OCI-LY7 (cell line): Measurements from ENCODE around the gene NPLOC4. TPM values are rescaled to one million over a fixed set of nuclear protein-coding genes. Genes with fewer than 3 reads are reported as not detected.
A peak's percentile ranks its signal among the peaks of the same experiment; 100 is the strongest.

ENCODE experiments used
- BruUV-seq: library from RNA; stranded (reverse); fragments of 400-500 nt; replicated peaks from 2 replicates; lab custom pipeline; 2021; lab: Mats Ljungman, UMichigan
- CTCF ChIA-PET: fragments of 300-600 bp; sonication (Branson Sonifier 250); formaldehyde crosslinking; loops from one replicate; lab custom pipeline; 2022; ENCODE audit warnings: antibody characterized with exemption; ENCODE audit not compliant: unreplicated experiment; lab: Charles Lee
- POLR2A ChIA-PET: fragments of 300-600 bp; sonication (Branson Sonifier 250); formaldehyde crosslinking; loops from one replicate; lab custom pipeline; 2022; ENCODE audit warnings: antibody characterized with exemption; lab: Charles Lee
- DNase-seq: peaks from one replicate; pipeline ENCODE4 v3.0.0-alpha.2; 2015; ENCODE audit warnings: low spot score
- H2AFZ ChIP-seq: fragments of 200-600 bp; sonication (generic), shearing (Covaris generic); 2 replicates; pipeline ENCODE4 v1.6.1; 2014; ENCODE audit warnings: mild to moderate bottlenecking, antibody characterized with exemption, low read length, moderate library complexity
- H3K27ac ChIP-seq: fragments of 200-600 bp; sonication (generic); 2 replicates; pipeline ENCODE4 v1.5.1; 2014; ENCODE audit warnings: mixed run types, low read depth, mild to moderate bottlenecking, moderate library complexity, low read length, inconsistent platforms; ENCODE audit not compliant: poor library complexity, severe bottlenecking
- H3K36me3 ChIP-seq: fragments of 200-600 bp; sonication (generic); 2 replicates; pipeline ENCODE4 v1.6.1; 2014; ENCODE audit warnings: mild to moderate bottlenecking, antibody characterized with exemption, low read length, moderate library complexity, mixed read lengths; ENCODE audit not compliant: insufficient read depth
- H3K4me1 ChIP-seq: fragments of 200-600 bp; sonication (generic); 2 replicates; pipeline ENCODE4 v1.5.1; 2014; ENCODE audit warnings: mild to moderate bottlenecking, low read length; ENCODE audit not compliant: insufficient read depth, poor library complexity, severe bottlenecking
- H3K4me2 ChIP-seq: fragments of 200-600 bp; sonication (generic); 2 replicates; pipeline ENCODE4 v1.6.1; 2014; ENCODE audit warnings: mild to moderate bottlenecking, low read length
- H3K4me3 ChIP-seq: fragments of 200-600 bp; sonication (generic); 2 replicates; pipeline ENCODE4 v1.5.1; 2014; ENCODE audit warnings: mild to moderate bottlenecking, low read depth, low read length; ENCODE audit not compliant: poor library complexity, severe bottlenecking
- H3K79me2 ChIP-seq: fragments of 200-600 bp; sonication (generic); 2 replicates; pipeline ENCODE4 v1.6.1; 2016; ENCODE audit warnings: low read depth, mild to moderate bottlenecking, low read length, moderate library complexity, mixed read lengths; ENCODE audit not compliant: insufficient read depth
- H3K9me2 ChIP-seq: fragments of 200-600 bp; sonication (generic); 2 replicates; pipeline ENCODE4 v1.6.1; 2016; ENCODE audit warnings: mild to moderate bottlenecking, low read length, mixed read lengths; ENCODE audit not compliant: insufficient read depth
- H3K9me3 ChIP-seq: fragments of 200-600 bp; sonication (generic); 2 replicates; pipeline ENCODE4 v1.6.1; 2014; ENCODE audit warnings: mild to moderate bottlenecking, mixed run types, low read length, mixed read lengths
- H4K20me1 ChIP-seq: fragments of 200-600 bp; sonication (generic); 2 replicates; pipeline ENCODE4 v1.6.1; 2014; ENCODE audit warnings: mild to moderate bottlenecking, antibody characterized with exemption, low read length, moderate library complexity, mixed read lengths; ENCODE audit not compliant: insufficient read depth
- EZH2phosphoT487 ChIP-seq: fragments of 200-600 bp; sonication (generic); IDR thresholded peaks from 2 replicates; pipeline ENCODE4 v1.6.1; 2018; ENCODE audit warnings: low read depth, borderline replicate concordance, mild to moderate bottlenecking, mixed run types, antibody characterized with exemption, low read length, moderate library complexity, mixed read lengths
- intact Hi-C: fragments of 100-400 bp; cut with micrococcal nuclease; formaldehyde crosslinking; loops from one replicate; pipeline ENCODE4 v1.10.0; 2022; ENCODE audit not compliant: unreplicated experiment
- total RNA-seq, 2 experiments: library from RNA; depleted of rRNA in 1 of 2; stranded (reverse); fragments of >200 nt in 1 of 2; shearing (Covaris generic) in 1 of 2; gene quantifications; 2 replicates each; pipeline ENCODE4 v1.2.3, GENCODE V29; 2014 to 2022
- TF ChIP-seq, protein P1 (sequence below): fragments of 200-600 bp; sonication (generic); conservative IDR thresholded peaks from 2 replicates; pipeline ENCODE4 v1.5.1; 2014; ENCODE audit warnings: mild to moderate bottlenecking, antibody characterized with exemption, low read length, moderate library complexity, mixed read lengths

NPLOC4 gene
- total RNA-seq, 2 experiments from 2014 or later: 69.6 to 118 TPM

DNA sequence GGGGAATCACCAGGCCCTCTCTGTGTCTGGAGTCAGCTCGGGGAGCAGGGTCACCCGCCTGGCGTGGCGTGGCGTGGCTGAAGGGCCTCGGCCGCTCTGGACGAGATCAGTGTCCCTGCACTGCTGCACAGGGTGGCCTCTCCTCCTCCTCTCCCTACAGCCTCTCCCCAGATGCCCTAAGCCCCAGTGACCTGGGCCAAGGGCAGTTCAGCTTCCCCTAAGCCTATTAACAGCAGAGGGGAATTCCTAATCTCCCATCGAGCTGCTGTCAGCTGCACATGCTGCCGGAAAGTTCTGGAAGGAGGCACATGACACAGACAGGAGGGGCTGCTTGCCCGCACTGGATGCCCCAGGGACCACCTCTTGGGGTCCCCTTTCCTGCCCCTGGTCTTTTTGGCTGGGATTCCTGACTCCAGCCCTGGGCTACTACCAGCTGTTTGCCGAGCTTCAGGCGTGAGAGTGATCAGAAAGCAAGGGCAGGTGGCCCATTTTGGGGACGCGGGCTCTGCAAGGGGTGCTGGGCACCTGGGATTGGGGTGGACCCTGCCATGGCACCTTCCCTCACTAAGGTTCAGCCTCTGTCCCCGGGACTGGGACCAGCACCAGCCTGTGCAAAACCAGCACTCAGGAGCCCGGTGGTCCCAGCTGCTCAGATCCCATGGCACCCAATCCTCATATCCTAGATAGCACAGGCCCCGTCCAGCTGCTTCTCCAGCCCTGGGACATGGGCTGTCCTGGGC lies 18.6 kb upstream of the NPLOC4 start:
- no peak overlapping the region for H3K4me2 ChIP-seq
- POLR2A ChIA-PET: interaction anchor here (0.5 to 1.6 kb wide), 2 partner anchors 10 to 56 kb away, joined by 3 to 4 read pairs; no protein-coding TSS in a partner anchor
- no TSS peak for BruUV-seq

DNA sequence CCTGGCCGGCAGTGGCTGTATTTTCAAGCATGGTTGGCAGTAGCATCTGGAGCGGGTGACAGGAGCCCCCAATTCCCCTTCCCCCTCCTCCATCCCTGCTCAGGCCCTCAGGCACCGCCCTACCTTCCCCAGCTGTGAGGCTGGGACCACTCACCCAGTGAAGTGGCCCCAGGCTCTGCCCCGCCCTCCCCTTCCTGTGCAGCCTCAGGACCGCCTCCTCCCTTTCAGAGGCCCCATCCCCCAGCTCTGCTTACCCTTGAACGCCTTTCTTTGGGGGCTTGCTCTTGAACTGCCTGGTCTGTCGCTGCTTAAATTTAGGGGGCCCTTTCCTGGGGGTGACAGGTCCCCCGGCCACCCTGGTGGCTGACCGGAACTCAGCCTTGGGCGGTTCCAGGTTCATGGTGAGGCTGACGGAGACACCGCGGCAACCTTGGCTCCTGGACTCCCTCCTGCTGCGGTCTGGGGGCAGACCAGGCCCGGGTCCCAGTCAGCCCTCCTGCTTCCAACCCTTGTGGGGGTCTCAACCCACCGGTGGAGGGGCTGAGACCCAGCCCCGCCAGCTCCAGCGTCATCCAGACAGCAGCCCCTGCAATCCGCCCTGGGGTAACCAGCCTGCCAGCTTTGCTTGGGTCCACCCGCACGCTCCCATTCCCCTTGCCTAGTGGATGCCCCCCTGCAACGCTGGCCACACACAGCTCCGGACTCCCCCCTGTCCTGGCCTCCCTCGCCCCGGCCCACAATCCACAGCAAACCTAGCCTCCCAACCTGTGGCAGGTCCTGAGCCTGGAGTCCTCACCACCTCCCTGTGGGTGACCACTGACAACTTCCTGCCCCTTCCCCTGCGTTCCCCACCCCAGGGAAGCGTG lies 16.2 kb upstream of the NPLOC4 start:
- H3K4me1 ChIP-seq: peaks cover 16% of the 10 kb centered on the region
- no peak for TF ChIP-seq EZH2phosphoT487
- H3K79me2 ChIP-seq: no peaks in the 10 kb centered on the region
- no peaks in the 10 kb centered on the region for H3K36me3 ChIP-seq
- CTCF ChIA-PET: interaction anchor here (0.6 kb wide), 1 partner anchor 22 kb away, joined by 3 read pairs; no protein-coding TSS in a partner anchor
- no peak overlapping the region for H3K4me3 ChIP-seq
- POLR2A ChIA-PET: interaction anchor here (0.6 to 0.7 kb wide), 2 partner anchors 30 to 416 kb away, joined by 4 to 5 read pairs; no protein-coding TSS in a partner anchor
- no peak overlapping the region for H3K27ac ChIP-seq
- no TSS peak for BruUV-seq
- no peaks in the 10 kb centered on the region for H4K20me1 ChIP-seq
- peak; percentile 52 for DNase-seq
- H2AFZ ChIP-seq: peak overlapping the region; percentile 65
- intact Hi-C loops: no loop called here
- no peaks in the 10 kb centered on the region for H3K9me2 ChIP-seq
- no peaks in the 10 kb centered on the region for H3K9me3 ChIP-seq
- peak overlapping the region; percentile 56 for H3K4me2 ChIP-seq

More for the DNA sequence above, 18.6 kb upstream of the NPLOC4 start:
- no peak for TF ChIP-seq EZH2phosphoT487
- TF ChIP-seq, protein P1, sequence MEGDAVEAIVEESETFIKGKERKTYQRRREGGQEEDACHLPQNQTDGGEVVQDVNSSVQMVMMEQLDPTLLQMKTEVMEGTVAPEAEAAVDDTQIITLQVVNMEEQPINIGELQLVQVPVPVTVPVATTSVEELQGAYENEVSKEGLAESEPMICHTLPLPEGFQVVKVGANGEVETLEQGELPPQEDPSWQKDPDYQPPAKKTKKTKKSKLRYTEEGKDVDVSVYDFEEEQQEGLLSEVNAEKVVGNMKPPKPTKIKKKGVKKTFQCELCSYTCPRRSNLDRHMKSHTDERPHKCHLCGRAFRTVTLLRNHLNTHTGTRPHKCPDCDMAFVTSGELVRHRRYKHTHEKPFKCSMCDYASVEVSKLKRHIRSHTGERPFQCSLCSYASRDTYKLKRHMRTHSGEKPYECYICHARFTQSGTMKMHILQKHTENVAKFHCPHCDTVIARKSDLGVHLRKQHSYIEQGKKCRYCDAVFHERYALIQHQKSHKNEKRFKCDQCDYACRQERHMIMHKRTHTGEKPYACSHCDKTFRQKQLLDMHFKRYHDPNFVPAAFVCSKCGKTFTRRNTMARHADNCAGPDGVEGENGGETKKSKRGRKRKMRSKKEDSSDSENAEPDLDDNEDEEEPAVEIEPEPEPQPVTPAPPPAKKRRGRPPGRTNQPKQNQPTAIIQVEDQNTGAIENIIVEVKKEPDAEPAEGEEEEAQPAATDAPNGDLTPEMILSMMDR: no peak
- Histone ChIP-seq H3K9me3 (no peaks in the 10 kb centered on the region), H3K79me2 (no peaks in the 10 kb centered on the region), H4K20me1 (no peaks in the 10 kb centered on the region), H3K4me3 (no peak overlapping the region), H3K4me1 (peaks cover 30% of the 10 kb centered on the region), H3K9me2 (no peaks in the 10 kb centered on the region), H2AFZ (no peak overlapping the region), H3K27ac (no peak overlapping the region), H3K36me3 (no peaks in the 10 kb centered on the region; the same call in 1 of the 2 replicates)
- no peak for DNase-seq
- intact Hi-C loops: no loop called here
- CTCF ChIA-PET: no interaction called here

DNA sequence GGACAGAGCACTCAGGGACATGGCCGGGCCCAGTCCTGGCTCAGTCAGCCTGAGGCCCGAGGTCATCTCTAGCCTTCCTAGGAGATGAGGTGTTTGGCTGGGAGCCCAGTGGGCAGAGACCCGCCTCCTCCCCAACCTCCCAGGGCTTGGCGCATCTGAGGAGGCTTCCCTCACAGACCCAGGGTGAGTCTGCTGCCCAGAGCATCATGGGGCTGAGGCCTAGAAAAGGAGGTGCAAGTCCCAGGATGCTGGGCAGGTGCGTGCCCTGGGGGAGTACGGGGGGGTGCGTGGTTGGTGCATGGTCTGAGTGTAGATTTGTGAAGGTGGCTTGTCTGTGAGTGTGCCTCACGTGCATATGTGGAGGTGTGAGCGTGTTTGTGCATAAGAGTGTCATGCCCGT lies 14.8 kb upstream of the NPLOC4 start:
- no peak for DNase-seq
- BruUV-seq: no TSS peak
- Histone ChIP-seq H3K79me2 (no peaks in the 10 kb centered on the region), H4K20me1 (no peaks in the 10 kb centered on the region), H3K4me2 (no peak overlapping the region), H3K9me3 (no peaks in the 10 kb centered on the region), H3K4me3 (no peak overlapping the region), H3K4me1 (peaks cover 11% of the 10 kb centered on the region), H3K27ac (no peak overlapping the region), H2AFZ (no peak overlapping the region), H3K36me3 (no peaks in the 10 kb centered on the region), H3K9me2 (no peaks in the 10 kb centered on the region)
- CTCF ChIA-PET: no interaction called here
- TF ChIP-seq EZH2phosphoT487: no peak
- POLR2A ChIA-PET: no interaction called here
- intact Hi-C loops: no loop called here
